Hepatocyte (in vitro differentiated cells): ENCODE data around the gene ALDH1A3. TPM values are rescaled to one million over a fixed set of nuclear protein-coding genes. Genes with fewer than 3 reads are reported as not detected.

Experiments
- DNase-seq: peaks from one replicate; pipeline ENCODE4 v3.0.0-alpha.2; 2016; ENCODE audit warnings: low spot score
- H2AFZ ChIP-seq: fragments of 200-600 bp; sonication (generic); 2 replicates; pipeline ENCODE4 v1.6.0; 2016; ENCODE audit warnings: antibody characterized with exemption, mild to moderate bottlenecking
- H3K27ac ChIP-seq: fragments of 200-600 bp; sonication (generic); 2 replicates; pipeline ENCODE4 v1.5.1; 2016; ENCODE audit warnings: mild to moderate bottlenecking
- H3K27me3 ChIP-seq: fragments of 200-600 bp; sonication (generic); 2 replicates; pipeline ENCODE4 v1.6.1; 2016
- H3K36me3 ChIP-seq: fragments of 200-600 bp; sonication (generic); replicated peaks from 2 replicates; pipeline ENCODE4 v1.5.1; 2016; ENCODE audit warnings: low read depth; ENCODE audit not compliant: insufficient read depth
- H3K4me1 ChIP-seq: fragments of 200-600 bp; sonication (generic); 2 replicates; pipeline ENCODE4 v1.5.1; 2016; ENCODE audit warnings: mild to moderate bottlenecking, moderate library complexity; ENCODE audit not compliant: insufficient read depth
- H3K4me2 ChIP-seq: fragments of 200-600 bp; sonication (generic); 2 replicates; pipeline ENCODE4 v1.6.0; 2016
- H3K4me3 ChIP-seq: fragments of 200-600 bp; sonication (generic); 2 replicates; pipeline ENCODE4 v1.5.1; 2016; ENCODE audit warnings: mild to moderate bottlenecking
- H3K79me2 ChIP-seq: fragments of 200-600 bp; sonication (generic); 2 replicates; pipeline ENCODE4 v1.6.0; 2017; ENCODE audit warnings: mild to moderate bottlenecking
- H3K9me2 ChIP-seq: fragments of 200-600 bp; sonication (generic); replicated peaks from 2 replicates; pipeline ENCODE4 v1.6.0; 2017; ENCODE audit warnings: mild to moderate bottlenecking; ENCODE audit not compliant: insufficient read depth
- H3K9me3 ChIP-seq: fragments of 200-600 bp; sonication (generic); 2 replicates; pipeline ENCODE4 v1.5.1; 2016; ENCODE audit warnings: low read depth, mild to moderate bottlenecking
- H4K20me1 ChIP-seq: fragments of 200-600 bp; sonication (generic); 2 replicates; pipeline ENCODE4 v1.6.0; 2016; ENCODE audit warnings: mild to moderate bottlenecking; ENCODE audit not compliant: insufficient read depth, poor library complexity, severe bottlenecking
- EZH2 ChIP-seq: fragments of 200-600 bp; sonication (generic); IDR thresholded peaks from 2 replicates; pipeline ENCODE4 v1.6.1; 2016; ENCODE audit warnings: antibody characterized with exemption, mild to moderate bottlenecking, borderline replicate concordance
- EZH2phosphoT487 ChIP-seq: fragments of 200-600 bp; sonication (generic); IDR thresholded peaks from one replicate; pipeline ENCODE4 v1.6.1; 2018; ENCODE audit warnings: antibody characterized with exemption, mild to moderate bottlenecking, low read depth, moderate library complexity; ENCODE audit not compliant: unreplicated experiment, severe bottlenecking
- WGBS: methylation state at CpG from one replicate; pipeline ENCODE4 v1.1.6; 2016; ENCODE audit warnings: low lambda C conversion rate; ENCODE audit errors: missing lambda C conversion rate; 5-methylcytosine and 5-hydroxymethylcytosine counted together
- polyA plus RNA-seq: library from polyadenylated mRNA; unstranded; fragments of >200 nt; fragmentation: Nextera tagmentation; extraction: Ambion mirVana; gene quantifications from 2 replicates; pipeline ENCODE4 v1.2.1, GENCODE V29; 2016
- total RNA-seq: library from RNA; depleted of rRNA; stranded (reverse); fragments of >200 nt; gene quantifications from 2 replicates; pipeline ENCODE4 v1.2.3, GENCODE V29; 2014
- TF ChIP-seq, protein P1 (sequence below): fragments of 200-600 bp; sonication (generic); IDR thresholded peaks from 2 replicates; pipeline ENCODE4 v1.5.1; 2016; ENCODE audit warnings: antibody characterized with exemption, mild to moderate bottlenecking; ENCODE audit not compliant: poor library complexity

The ALDH1A3 gene
- total and polyA plus RNA-seq, 2 experiments from 2014 or later = 6.8 to 20.5 TPM

DNA sequence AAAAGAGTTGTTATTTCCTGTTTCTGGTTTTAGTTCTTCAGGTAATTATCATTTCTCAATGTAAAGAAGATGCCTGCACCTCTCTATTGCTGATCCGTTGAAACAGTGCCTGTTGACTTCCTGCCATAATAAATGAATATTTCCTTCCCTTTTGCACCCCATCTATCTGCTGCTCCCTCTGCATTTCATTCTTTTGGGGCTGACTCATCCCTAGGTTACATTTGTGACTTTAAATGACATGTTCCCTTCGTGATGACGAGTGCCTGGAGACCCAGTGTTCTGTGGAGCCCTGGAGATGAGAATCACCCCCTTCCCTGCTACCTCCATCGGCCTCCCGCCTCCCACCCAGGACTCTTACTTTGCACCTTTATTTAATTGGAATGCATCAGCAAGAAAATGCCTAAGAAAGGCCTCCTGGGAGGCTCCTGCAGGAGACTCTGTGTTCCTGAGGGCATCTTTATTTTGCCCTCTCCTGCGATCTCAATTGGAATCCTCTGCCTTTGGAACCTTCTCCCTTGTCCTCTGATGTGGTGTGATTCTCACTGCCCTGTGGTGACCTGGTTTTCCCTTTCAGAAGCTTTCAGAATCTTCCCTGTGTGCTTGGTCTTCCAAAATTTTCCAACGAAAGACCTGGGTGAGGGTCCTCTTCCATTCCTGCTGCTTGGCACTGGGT lies 53.2 kb downstream of the ALDH1A3 start:
- no peaks in the 10 kb centered on the region for H3K9me2 ChIP-seq
- no peak overlapping the region for H3K4me2 ChIP-seq
- no peak for DNase-seq
- H4K20me1 ChIP-seq = no peaks in the 10 kb centered on the region
- no peaks in the 10 kb centered on the region for H3K79me2 ChIP-seq
- H3K36me3 ChIP-seq = no peaks in the 10 kb centered on the region
- H2AFZ ChIP-seq = no peak overlapping the region
- H3K27me3 ChIP-seq = no peaks in the 10 kb centered on the region
- H3K4me1 ChIP-seq = no peaks in the 10 kb centered on the region
- 76% methylated on average over 7 of the region's 7 CpGs for WGBS
- TF ChIP-seq EZH2phosphoT487 (no peak), EZH2 (no peak)
- TF ChIP-seq, protein P1, sequence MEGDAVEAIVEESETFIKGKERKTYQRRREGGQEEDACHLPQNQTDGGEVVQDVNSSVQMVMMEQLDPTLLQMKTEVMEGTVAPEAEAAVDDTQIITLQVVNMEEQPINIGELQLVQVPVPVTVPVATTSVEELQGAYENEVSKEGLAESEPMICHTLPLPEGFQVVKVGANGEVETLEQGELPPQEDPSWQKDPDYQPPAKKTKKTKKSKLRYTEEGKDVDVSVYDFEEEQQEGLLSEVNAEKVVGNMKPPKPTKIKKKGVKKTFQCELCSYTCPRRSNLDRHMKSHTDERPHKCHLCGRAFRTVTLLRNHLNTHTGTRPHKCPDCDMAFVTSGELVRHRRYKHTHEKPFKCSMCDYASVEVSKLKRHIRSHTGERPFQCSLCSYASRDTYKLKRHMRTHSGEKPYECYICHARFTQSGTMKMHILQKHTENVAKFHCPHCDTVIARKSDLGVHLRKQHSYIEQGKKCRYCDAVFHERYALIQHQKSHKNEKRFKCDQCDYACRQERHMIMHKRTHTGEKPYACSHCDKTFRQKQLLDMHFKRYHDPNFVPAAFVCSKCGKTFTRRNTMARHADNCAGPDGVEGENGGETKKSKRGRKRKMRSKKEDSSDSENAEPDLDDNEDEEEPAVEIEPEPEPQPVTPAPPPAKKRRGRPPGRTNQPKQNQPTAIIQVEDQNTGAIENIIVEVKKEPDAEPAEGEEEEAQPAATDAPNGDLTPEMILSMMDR = no peak
- H3K27ac ChIP-seq = no peak overlapping the region
- H3K4me3 ChIP-seq = no peak overlapping the region
- no peaks in the 10 kb centered on the region for H3K9me3 ChIP-seq

DNA sequence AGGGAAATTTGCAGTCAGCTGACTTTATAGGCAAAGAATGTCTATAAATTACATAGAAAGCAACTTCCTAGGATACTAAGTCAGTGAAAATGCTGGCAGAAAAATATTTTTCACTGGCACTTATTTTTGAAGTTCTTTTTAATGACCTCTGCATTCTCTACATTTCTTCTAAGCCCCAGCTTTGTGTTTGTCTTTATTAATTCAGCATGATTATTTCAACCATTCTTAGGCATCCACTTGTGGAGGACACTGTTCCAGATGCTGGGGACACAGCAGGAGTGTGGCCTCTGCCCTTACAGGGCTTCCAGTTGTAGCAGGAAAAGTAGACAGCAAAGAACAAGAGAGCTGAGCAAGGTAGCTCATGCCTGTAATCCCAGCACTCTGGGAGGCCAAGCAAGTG lies 54.5 kb downstream of the ALDH1A3 start:
- no peak for DNase-seq
- H3K36me3 ChIP-seq = no peaks in the 10 kb centered on the region
- H3K4me3 ChIP-seq = no peak overlapping the region
- no peak overlapping the region for H3K27ac ChIP-seq
- no peaks in the 10 kb centered on the region for H3K27me3 ChIP-seq
- no peaks in the 10 kb centered on the region for H3K79me2 ChIP-seq
- H2AFZ ChIP-seq = no peak overlapping the region
- H4K20me1 ChIP-seq = no peaks in the 10 kb centered on the region
- H3K9me2 ChIP-seq = no peaks in the 10 kb centered on the region
- no peaks in the 10 kb centered on the region for H3K9me3 ChIP-seq
- no peak for TF ChIP-seq EZH2phosphoT487
- TF ChIP-seq, protein P1 = no peak
- TF ChIP-seq EZH2 = no peak
- no peak overlapping the region for H3K4me2 ChIP-seq
- H3K4me1 ChIP-seq = no peaks in the 10 kb centered on the region

DNA sequence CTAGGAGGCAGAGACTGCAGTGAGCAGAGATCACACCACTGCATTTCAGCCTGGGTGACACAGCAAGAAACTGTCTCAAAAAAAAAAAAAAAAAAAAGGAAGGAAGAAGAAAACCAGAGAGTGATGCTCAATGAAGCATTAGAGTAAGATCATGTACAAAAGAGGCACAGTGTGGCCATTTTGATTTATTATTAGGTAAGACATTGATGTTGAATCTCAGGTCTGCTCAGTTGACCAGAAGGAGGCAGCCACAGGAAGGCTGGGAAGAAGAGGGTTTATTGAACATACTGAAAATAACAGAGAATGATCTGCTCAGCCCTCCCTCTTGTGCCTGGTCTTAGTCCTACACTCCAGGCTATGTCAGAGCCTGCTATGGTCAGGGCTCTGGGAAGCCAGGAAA lies 55.1 kb downstream of the ALDH1A3 start:
- Histone ChIP-seq H3K79me2 (no peaks in the 10 kb centered on the region), H3K4me3 (no peak overlapping the region), H4K20me1 (no peaks in the 10 kb centered on the region), H2AFZ (no peak overlapping the region), H3K27me3 (no peaks in the 10 kb centered on the region), H3K27ac (no peak overlapping the region), H3K36me3 (no peaks in the 10 kb centered on the region), H3K9me2 (no peaks in the 10 kb centered on the region), H3K4me2 (no peak overlapping the region), H3K4me1 (no peaks in the 10 kb centered on the region), H3K9me3 (no peaks in the 10 kb centered on the region)
- DNase-seq = no peak
- TF ChIP-seq EZH2 (no peak), EZH2phosphoT487 (no peak)
- TF ChIP-seq, protein P1 = no peak

DNA sequence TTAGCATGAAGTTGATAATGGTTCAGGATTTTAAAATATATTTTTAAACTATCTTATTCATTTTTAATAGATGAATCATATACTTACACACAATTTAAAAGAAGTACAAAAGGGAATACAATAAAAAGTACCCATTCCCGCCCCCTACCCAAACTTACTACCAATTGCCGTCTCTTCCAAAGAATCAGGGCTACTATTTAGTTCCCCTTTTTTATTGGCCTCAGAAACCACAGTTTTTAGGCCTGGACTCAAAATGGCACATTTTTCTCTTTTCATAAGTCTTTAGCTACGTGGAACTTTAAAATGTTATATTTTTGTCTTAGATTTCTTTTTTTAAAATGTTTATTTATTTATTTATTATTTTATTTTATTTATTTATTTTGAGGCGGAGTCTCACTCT lies 57.5 kb downstream of the ALDH1A3 start:
- no peaks in the 10 kb centered on the region for H3K9me3 ChIP-seq
- no peaks in the 10 kb centered on the region for H3K4me1 ChIP-seq
- no peak overlapping the region for H3K4me2 ChIP-seq
- H3K4me3 ChIP-seq = no peak overlapping the region
- H2AFZ ChIP-seq = no peak overlapping the region
- TF ChIP-seq, protein P1 = no peak
- TF ChIP-seq EZH2 (no peak), EZH2phosphoT487 (no peak)
- no peak overlapping the region for H3K27ac ChIP-seq
- no peaks in the 10 kb centered on the region for H3K36me3 ChIP-seq
- 94% methylated on average over 4 of the region's 4 CpGs for WGBS
- H4K20me1 ChIP-seq = no peaks in the 10 kb centered on the region
- H3K9me2 ChIP-seq = no peaks in the 10 kb centered on the region
- no peak for DNase-seq
- H3K27me3 ChIP-seq = no peaks in the 10 kb centered on the region
- H3K79me2 ChIP-seq = no peaks in the 10 kb centered on the region
